OCI-LY1 (cell line): ENCODE results near the gene ABR.
"Not testable (repeated sequence)": the region's sequence is repeated elsewhere in the genome, so short reads cannot be mapped to it uniquely, and the experiment has no call there.

Experiments used
- H2AFZ ChIP-seq: fragments of 200-600 bp; sonication (generic), shearing (Covaris generic); 2 replicates; pipeline ENCODE4 v1.6.0; 2014; ENCODE audit warnings: antibody characterized with exemption, mild to moderate bottlenecking, low read length
- H3F3A ChIP-seq: fragments of 200-600 bp; sonication (generic), shearing (Covaris generic); 2 replicates; pipeline ENCODE4 v1.6.0; 2014; ENCODE audit warnings: mild to moderate bottlenecking, antibody characterized with exemption, low read length, moderate library complexity; ENCODE audit not compliant: insufficient read depth
- H3K27ac ChIP-seq: fragments of 200-600 bp; sonication (generic); 2 replicates; pipeline ENCODE4 v1.5.1; 2014; ENCODE audit warnings: low read length, mixed run types, mild to moderate bottlenecking, low read depth; ENCODE audit not compliant: poor library complexity, severe bottlenecking
- H3K27me3 ChIP-seq: fragments of 200-600 bp; sonication (generic); 2 replicates; pipeline ENCODE4 v1.6.0; 2014; ENCODE audit warnings: antibody characterized with exemption, mild to moderate bottlenecking, low read length, moderate library complexity; ENCODE audit not compliant: insufficient read depth
- H3K36me3 ChIP-seq: fragments of 200-600 bp; sonication (generic); 2 replicates; pipeline ENCODE4 v1.6.1; 2014; ENCODE audit warnings: mild to moderate bottlenecking, antibody characterized with exemption, low read length, moderate library complexity, mixed read lengths; ENCODE audit not compliant: insufficient read depth
- H3K4me1 ChIP-seq: fragments of 200-600 bp; sonication (generic); 2 replicates; pipeline ENCODE4 v1.5.1; 2014; ENCODE audit warnings: mild to moderate bottlenecking, low read length, moderate library complexity; ENCODE audit not compliant: insufficient read depth, severe bottlenecking
- H3K4me2 ChIP-seq: fragments of 200-600 bp; sonication (generic), shearing (Covaris generic); 2 replicates; pipeline ENCODE4 v1.6.1; 2014; ENCODE audit warnings: low read length
- H3K4me3 ChIP-seq: fragments of 200-600 bp; sonication (generic); 2 replicates; pipeline ENCODE4 v1.5.1; 2014; ENCODE audit warnings: low read length, low read depth, mild to moderate bottlenecking, mixed read lengths; ENCODE audit not compliant: poor library complexity, severe bottlenecking
- H3K79me2 ChIP-seq: fragments of 200-600 bp; shearing (Covaris generic); 2 replicates; pipeline ENCODE4 v1.6.1; 2016; ENCODE audit warnings: mixed run types, low read length, mixed read lengths; ENCODE audit not compliant: insufficient read depth
- H3K9ac ChIP-seq: fragments of 200-600 bp; sonication (generic), shearing (Covaris generic); 2 replicates; pipeline ENCODE4 v1.6.1; 2014; ENCODE audit warnings: mild to moderate bottlenecking, low read length, mixed read lengths
- H3K9me2 ChIP-seq: fragments of 200-600 bp; sonication (generic), shearing (Covaris generic); 2 replicates; pipeline ENCODE4 v1.6.1; 2014; ENCODE audit warnings: low read depth, mild to moderate bottlenecking, low read length, mixed read lengths
- H3K9me3 ChIP-seq: fragments of 200-600 bp; shearing (Covaris generic); 2 replicates; pipeline ENCODE4 v1.6.1; 2014; ENCODE audit warnings: low read length, mixed read lengths
- H4K20me1 ChIP-seq: fragments of 200-600 bp; sonication (generic), shearing (Covaris generic); 2 replicates; pipeline ENCODE4 v1.6.0; 2016; ENCODE audit warnings: mild to moderate bottlenecking, low read length; ENCODE audit not compliant: insufficient read depth
- EZH2 ChIP-seq: fragments of 200-600 bp; sonication (generic), shearing (Covaris generic); IDR thresholded peaks from 2 replicates; pipeline ENCODE4 v1.8.0; 2017; ENCODE audit warnings: borderline replicate concordance, mixed run types, mild to moderate bottlenecking, antibody characterized with exemption, low read length, moderate library complexity, mixed read lengths
- TF ChIP-seq, protein P1 (sequence below): fragments of 200-600 bp; sonication (generic), shearing (Covaris generic); IDR thresholded peaks from 2 replicates; pipeline ENCODE4 v1.5.1; 2017; ENCODE audit warnings: mild to moderate bottlenecking, antibody characterized with exemption, low read length, moderate library complexity, mixed read lengths

ABR gene

DNA sequence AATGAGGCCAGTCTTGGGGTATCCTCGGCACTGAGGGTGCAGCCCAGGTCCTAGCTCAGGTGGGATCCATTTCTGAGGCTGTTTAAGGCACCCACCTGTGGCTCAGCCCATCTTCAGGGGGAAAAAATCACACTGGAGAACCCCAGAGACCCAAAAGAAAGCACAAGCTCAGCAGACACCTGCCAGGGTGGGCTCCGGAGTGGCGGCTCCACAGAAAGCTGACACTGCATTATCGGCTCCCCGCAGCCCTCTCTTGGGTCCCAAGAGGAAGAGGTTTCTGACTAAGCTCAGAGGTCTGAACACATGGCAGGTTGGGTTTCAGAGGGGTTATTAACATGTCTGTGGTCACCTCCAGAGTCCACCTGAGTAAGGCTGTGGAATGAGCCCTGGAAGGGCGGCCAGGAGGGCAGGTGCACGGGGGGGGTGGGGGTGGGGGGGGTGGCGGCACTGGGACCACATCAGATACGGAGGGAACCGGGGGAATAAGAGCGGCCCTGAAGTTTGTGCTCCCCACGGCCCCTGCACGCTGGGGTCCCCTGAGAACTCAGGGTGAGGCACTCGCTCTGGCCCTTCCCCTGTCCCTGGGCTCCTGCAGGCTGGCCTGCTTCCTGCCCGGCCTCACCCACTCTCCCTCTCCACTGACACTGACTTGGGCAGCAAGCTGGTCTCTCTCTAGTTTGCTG lies 103.3 kb downstream of the ABR start:
- H3K4me2 ChIP-seq, result no peak overlapping the region
- H3K4me1 ChIP-seq, result no peaks in the 10 kb centered on the region
- TF ChIP-seq EZH2, result no peak
- TF ChIP-seq, protein P1, sequence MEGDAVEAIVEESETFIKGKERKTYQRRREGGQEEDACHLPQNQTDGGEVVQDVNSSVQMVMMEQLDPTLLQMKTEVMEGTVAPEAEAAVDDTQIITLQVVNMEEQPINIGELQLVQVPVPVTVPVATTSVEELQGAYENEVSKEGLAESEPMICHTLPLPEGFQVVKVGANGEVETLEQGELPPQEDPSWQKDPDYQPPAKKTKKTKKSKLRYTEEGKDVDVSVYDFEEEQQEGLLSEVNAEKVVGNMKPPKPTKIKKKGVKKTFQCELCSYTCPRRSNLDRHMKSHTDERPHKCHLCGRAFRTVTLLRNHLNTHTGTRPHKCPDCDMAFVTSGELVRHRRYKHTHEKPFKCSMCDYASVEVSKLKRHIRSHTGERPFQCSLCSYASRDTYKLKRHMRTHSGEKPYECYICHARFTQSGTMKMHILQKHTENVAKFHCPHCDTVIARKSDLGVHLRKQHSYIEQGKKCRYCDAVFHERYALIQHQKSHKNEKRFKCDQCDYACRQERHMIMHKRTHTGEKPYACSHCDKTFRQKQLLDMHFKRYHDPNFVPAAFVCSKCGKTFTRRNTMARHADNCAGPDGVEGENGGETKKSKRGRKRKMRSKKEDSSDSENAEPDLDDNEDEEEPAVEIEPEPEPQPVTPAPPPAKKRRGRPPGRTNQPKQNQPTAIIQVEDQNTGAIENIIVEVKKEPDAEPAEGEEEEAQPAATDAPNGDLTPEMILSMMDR, result no peak
- H3K9me3 ChIP-seq, result no peaks in the 10 kb centered on the region
- no peak overlapping the region for H2AFZ ChIP-seq
- H3K4me3 ChIP-seq, result no peak overlapping the region
- no peaks in the 10 kb centered on the region for H3F3A ChIP-seq
- H3K9ac ChIP-seq, result no peak overlapping the region
- no peaks in the 10 kb centered on the region for H3K9me2 ChIP-seq
- H3K36me3 ChIP-seq, result peaks cover 23% of the 10 kb centered on the region
- H3K27me3 ChIP-seq, result no peaks in the 10 kb centered on the region
- H4K20me1 ChIP-seq, result no peaks in the 10 kb centered on the region
- no peaks in the 10 kb centered on the region for H3K79me2 ChIP-seq
- no peak overlapping the region for H3K27ac ChIP-seq

DNA sequence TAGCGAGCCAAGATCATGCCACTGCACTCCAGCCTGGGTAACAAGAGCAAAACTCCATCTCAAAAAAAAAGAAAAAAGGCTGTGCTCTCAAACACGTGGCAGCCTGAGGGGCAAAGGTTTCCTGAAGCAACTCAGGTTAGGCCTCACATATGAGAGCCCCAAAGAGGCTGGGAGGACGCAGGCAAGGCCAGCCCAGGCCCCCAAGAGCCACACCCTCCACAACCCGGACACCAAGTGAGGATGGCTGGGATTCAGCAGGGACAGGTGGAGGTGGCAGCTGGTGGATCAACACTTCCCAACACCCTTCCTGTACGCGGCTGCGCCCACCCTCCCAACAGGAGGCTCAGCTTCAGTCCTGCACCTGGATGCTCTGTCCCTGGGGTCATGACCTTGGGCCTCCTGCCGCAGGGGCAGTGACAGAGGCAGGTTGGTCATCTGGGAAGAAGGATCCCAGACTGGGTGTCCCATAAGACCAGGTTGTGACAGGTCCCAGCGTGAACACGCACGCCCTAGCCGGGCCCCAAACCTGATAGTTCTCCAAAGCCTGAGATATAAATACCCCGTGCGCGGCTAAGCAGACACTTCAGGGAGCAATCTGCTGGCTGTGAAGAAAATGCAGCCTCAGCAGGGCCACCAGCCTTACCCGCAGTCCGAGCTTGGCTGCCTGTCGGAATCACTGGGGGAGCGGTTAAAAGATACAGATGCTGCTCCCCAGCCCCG lies 104.7 kb downstream of the ABR start:
- Histone ChIP-seq H3K9me2 (no peaks in the 10 kb centered on the region), H3K79me2 (no peaks in the 10 kb centered on the region), H4K20me1 (no peaks in the 10 kb centered on the region), H3K9ac (no peak overlapping the region), H3F3A (no peaks in the 10 kb centered on the region), H3K27me3 (no peaks in the 10 kb centered on the region), H3K9me3 (no peaks in the 10 kb centered on the region), H3K27ac (no peak overlapping the region), H2AFZ (no peak overlapping the region), H3K4me2 (no peak overlapping the region), H3K36me3 (peaks cover 22% of the 10 kb centered on the region), H3K4me1 (no peaks in the 10 kb centered on the region), H3K4me3 (no peak overlapping the region)
- no peak for TF ChIP-seq EZH2
- TF ChIP-seq, protein P1, result no peak

DNA sequence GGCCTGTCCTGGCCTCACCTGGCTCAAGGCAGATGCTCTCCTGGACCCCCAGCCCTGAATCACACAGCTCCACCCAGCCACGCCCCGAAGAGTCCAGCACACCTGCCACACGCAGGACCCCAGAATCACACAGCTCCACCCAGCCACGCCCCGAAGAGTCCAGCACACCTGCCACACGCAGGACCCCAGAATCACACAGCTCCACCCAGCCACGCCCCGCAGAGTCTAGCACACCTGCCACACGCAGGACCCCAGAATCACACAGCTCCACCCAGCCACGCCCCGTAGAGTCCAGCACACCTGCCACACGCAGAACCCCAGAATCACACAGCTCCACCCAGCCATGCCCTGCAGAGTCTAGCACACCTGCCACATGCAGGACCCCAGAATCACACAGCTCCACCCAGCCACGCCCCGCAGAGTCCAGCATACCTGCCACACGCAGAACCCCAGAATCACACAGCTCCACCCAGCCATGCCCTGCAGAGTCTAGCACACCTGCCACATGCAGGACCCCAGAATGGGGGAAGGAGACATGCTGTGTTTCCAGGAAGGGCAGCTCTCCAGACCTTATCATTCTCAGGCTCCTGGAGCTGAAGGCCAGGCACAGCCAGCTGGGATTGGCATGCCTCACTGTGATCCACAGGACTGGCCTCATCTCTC lies 105.7 kb downstream of the ABR start:
- not testable (repeated sequence) for H3K4me1 ChIP-seq, H3K27ac ChIP-seq, H3K79me2 ChIP-seq, H3K9ac ChIP-seq, H3K4me2 ChIP-seq, H2AFZ ChIP-seq, H3K27me3 ChIP-seq, H3F3A ChIP-seq, H3K9me2 ChIP-seq, H3K9me3 ChIP-seq, H4K20me1 ChIP-seq, H3K4me3 ChIP-seq
- H3K36me3 ChIP-seq, result peaks cover 21% of the 10 kb centered on the region
